ENCODE measurements around the gene SPACA5.
"Not testable (repeated sequence)": the region's sequence is repeated elsewhere in the genome, so short reads cannot be mapped to it uniquely, and the experiment has no call there.

The SPACA5 gene

GRCh38 chrX:47961830-47962229, 45.0 kb upstream of the SPACA5 start:
- not testable (repeated sequence) for H3K9me3 ChIP-seq (ENCODE audit: insufficient read depth, low read depth, low read length); H3K4me1 ChIP-seq (ENCODE audit: control insufficient read depth in 1 of 2, insufficient read depth in 2 of 2, low read length in 2 of 2); H2BK12ac ChIP-seq (ENCODE audit: low read length); H2BK5ac ChIP-seq (ENCODE audit: low read depth, low read length, poor library complexity); H3K9ac ChIP-seq (ENCODE audit: low read length); H2AFZ ChIP-seq (ENCODE audit: insufficient read depth, low read length, poor library complexity); H3K23ac ChIP-seq (ENCODE audit: low read length); H3K27me3 ChIP-seq (ENCODE audit: insufficient read depth, low read length); H2AK5ac ChIP-seq (ENCODE audit: low read length); H3K14ac ChIP-seq (ENCODE audit: low read length); H3K79me1 ChIP-seq (ENCODE audit: low read length); H3K4ac ChIP-seq (ENCODE audit: low read depth, low read length); H4K12ac ChIP-seq (ENCODE audit: low read depth, low read length); H3K4me3 ChIP-seq (ENCODE audit: low read depth, low read length); H3K27ac ChIP-seq (ENCODE audit: low read depth, low read length); H4K91ac ChIP-seq (ENCODE audit: low read depth, low read length); H3K18ac ChIP-seq (ENCODE audit: low read length); H3K79me2 ChIP-seq (ENCODE audit: control insufficient read depth, insufficient read depth, low read length, poor library complexity); H4K8ac ChIP-seq (ENCODE audit: low read depth, low read length); H2BK120ac ChIP-seq (ENCODE audit: insufficient read depth, low read length, poor library complexity); H3K36me3 ChIP-seq (ENCODE audit: control insufficient read depth in 1 of 2, insufficient read depth in 2 of 2, low read length in 2 of 2); H3K4me2 ChIP-seq (ENCODE audit: low read length)
- WGBS (ENCODE audit: extremely low coverage, insufficient coverage, insufficient read length), result no CpG with 5 or more reads among the region's 6 CpGs
- DNase-seq, result peak in 1 of 2 donors; percentile 20

GRCh38 chrX:47965526-47965925, 41.3 kb upstream of the SPACA5 start:
- H3K18ac ChIP-seq (ENCODE audit: low read length); H3K4me1 ChIP-seq (ENCODE audit: control insufficient read depth in 1 of 2, insufficient read depth in 2 of 2, low read length in 2 of 2); H2BK12ac ChIP-seq (ENCODE audit: low read length); H3K4ac ChIP-seq (ENCODE audit: low read depth, low read length); H3K9me3 ChIP-seq (ENCODE audit: insufficient read depth, low read depth, low read length); H3K79me1 ChIP-seq (ENCODE audit: low read length); H2AFZ ChIP-seq (ENCODE audit: insufficient read depth, low read length, poor library complexity); H2AK5ac ChIP-seq (ENCODE audit: low read length); H3K27me3 ChIP-seq (ENCODE audit: insufficient read depth, low read length); H4K8ac ChIP-seq (ENCODE audit: low read depth, low read length); H4K12ac ChIP-seq (ENCODE audit: low read depth, low read length); DNase-seq; H3K4me2 ChIP-seq (ENCODE audit: low read length); H3K79me2 ChIP-seq (ENCODE audit: control insufficient read depth, insufficient read depth, low read length, poor library complexity); H3K4me3 ChIP-seq (ENCODE audit: low read depth, low read length); H3K14ac ChIP-seq (ENCODE audit: low read length); H4K91ac ChIP-seq (ENCODE audit: low read depth, low read length); H3K23ac ChIP-seq (ENCODE audit: low read length); H2BK120ac ChIP-seq (ENCODE audit: insufficient read depth, low read length, poor library complexity); H2BK5ac ChIP-seq (ENCODE audit: low read depth, low read length, poor library complexity); H3K36me3 ChIP-seq (ENCODE audit: control insufficient read depth in 1 of 2, insufficient read depth in 2 of 2, low read length in 2 of 2); H3K9ac ChIP-seq (ENCODE audit: low read length); H3K27ac ChIP-seq (ENCODE audit: low read depth, low read length): not testable (repeated sequence)
- no CpG with 5 or more reads among the region's 14 CpGs for WGBS (ENCODE audit: extremely low coverage, insufficient coverage, insufficient read length)

GRCh38 chrX:47973235-47973634, 33.6 kb upstream of the SPACA5 start:
- Histone ChIP-seq H3K36me3 (ENCODE audit: control insufficient read depth in 1 of 2, insufficient read depth in 2 of 2, low read length in 2 of 2) (peaks cover 0 to 3% of the 10 kb centered on the region in 2 experiments), H3K79me2 (ENCODE audit: control insufficient read depth, insufficient read depth, low read length, poor library complexity) (no peaks in the 10 kb centered on the region), H2BK120ac (ENCODE audit: insufficient read depth, low read length, poor library complexity) (no peak overlapping the region), H2AK5ac (ENCODE audit: low read length) (no peak overlapping the region), H2BK5ac (ENCODE audit: low read depth, low read length, poor library complexity) (no peak overlapping the region), H4K91ac (ENCODE audit: low read depth, low read length) (no peak overlapping the region), H3K4me2 (ENCODE audit: low read length) (no peak overlapping the region), H2AFZ (ENCODE audit: insufficient read depth, low read length, poor library complexity) (no peak overlapping the region), H3K23ac (ENCODE audit: low read length) (no peak overlapping the region), H3K4ac (ENCODE audit: low read depth, low read length) (no peak overlapping the region), H4K12ac (ENCODE audit: low read depth, low read length) (no peak overlapping the region), H3K27ac (ENCODE audit: low read depth, low read length) (no peak overlapping the region), H3K4me1 (ENCODE audit: control insufficient read depth in 1 of 2, insufficient read depth in 2 of 2, low read length in 2 of 2) (no peaks in the 10 kb centered on the region), H3K18ac (ENCODE audit: low read length) (no peak overlapping the region), H3K9ac (ENCODE audit: low read length) (no peak overlapping the region), H3K4me3 (ENCODE audit: low read depth, low read length) (no peak overlapping the region), H3K27me3 (ENCODE audit: insufficient read depth, low read length) (no peaks in the 10 kb centered on the region), H3K79me1 (ENCODE audit: low read length) (no peaks in the 10 kb centered on the region), H3K14ac (ENCODE audit: low read length) (no peak overlapping the region), H3K9me3 (ENCODE audit: insufficient read depth, low read depth, low read length) (peaks cover 10% of the 10 kb centered on the region), H4K8ac (ENCODE audit: low read depth, low read length) (no peak overlapping the region), H2BK12ac (ENCODE audit: low read length) (no peak overlapping the region)
- no peak for DNase-seq
- WGBS (ENCODE audit: extremely low coverage, insufficient coverage, insufficient read length), result no CpG with 5 or more reads among the region's 3 CpGs

GRCh38 chrX:47976254-47977151, 30.3 kb upstream of the SPACA5 start:
- Histone ChIP-seq H3K9ac (ENCODE audit: low read length) (no peak overlapping the region), H3K79me2 (ENCODE audit: control insufficient read depth, insufficient read depth, low read length, poor library complexity) (no peaks in the 10 kb centered on the region), H3K27me3 (ENCODE audit: insufficient read depth, low read length) (no peaks in the 10 kb centered on the region), H3K4me1 (ENCODE audit: control insufficient read depth in 1 of 2, insufficient read depth in 2 of 2, low read length in 2 of 2) (no peaks in the 10 kb centered on the region), H3K36me3 (ENCODE audit: control insufficient read depth in 1 of 2, insufficient read depth in 2 of 2, low read length in 2 of 2) (peaks cover 1 to 3% of the 10 kb centered on the region in 2 experiments), H2BK12ac (ENCODE audit: low read length) (no peak overlapping the region), H3K4me2 (ENCODE audit: low read length) (no peak overlapping the region), H3K14ac (ENCODE audit: low read length) (no peak overlapping the region), H4K8ac (ENCODE audit: low read depth, low read length) (no peak overlapping the region), H3K4me3 (ENCODE audit: low read depth, low read length) (no peak overlapping the region), H3K27ac (ENCODE audit: low read depth, low read length) (no peak overlapping the region), H4K12ac (ENCODE audit: low read depth, low read length) (no peak overlapping the region), H4K91ac (ENCODE audit: low read depth, low read length) (no peak overlapping the region), H3K9me3 (ENCODE audit: insufficient read depth, low read depth, low read length) (peaks cover 10% of the 10 kb centered on the region), H2BK120ac (ENCODE audit: insufficient read depth, low read length, poor library complexity) (no peak overlapping the region), H2AFZ (ENCODE audit: insufficient read depth, low read length, poor library complexity) (no peak overlapping the region), H2AK5ac (ENCODE audit: low read length) (no peak overlapping the region), H2BK5ac (ENCODE audit: low read depth, low read length, poor library complexity) (no peak overlapping the region), H3K79me1 (ENCODE audit: low read length) (no peaks in the 10 kb centered on the region), H3K4ac (ENCODE audit: low read depth, low read length) (no peak overlapping the region), H3K23ac (ENCODE audit: low read length) (no peak overlapping the region), H3K18ac (ENCODE audit: low read length) (no peak overlapping the region)
- no CpG with 5 or more reads among the region's 6 CpGs for WGBS (ENCODE audit: extremely low coverage, insufficient coverage, insufficient read length)
- DNase-seq, result no peak

All from trophoblast cell (in vitro differentiated cells and primary cell).